ENCODE results near the gene CELA3A.

GRCh38 chr1:22040286-22040623, 38.8 kb downstream of the CELA3A start:
- no peak for TF ChIP-seq POLR2A (IDR thresholded peaks at IDR 0.05; ENCODE audit: insufficient read depth in 1 of 2, low read depth in 2 of 2, low read length in 2 of 2)
- TF ChIP-seq, protein P1, sequence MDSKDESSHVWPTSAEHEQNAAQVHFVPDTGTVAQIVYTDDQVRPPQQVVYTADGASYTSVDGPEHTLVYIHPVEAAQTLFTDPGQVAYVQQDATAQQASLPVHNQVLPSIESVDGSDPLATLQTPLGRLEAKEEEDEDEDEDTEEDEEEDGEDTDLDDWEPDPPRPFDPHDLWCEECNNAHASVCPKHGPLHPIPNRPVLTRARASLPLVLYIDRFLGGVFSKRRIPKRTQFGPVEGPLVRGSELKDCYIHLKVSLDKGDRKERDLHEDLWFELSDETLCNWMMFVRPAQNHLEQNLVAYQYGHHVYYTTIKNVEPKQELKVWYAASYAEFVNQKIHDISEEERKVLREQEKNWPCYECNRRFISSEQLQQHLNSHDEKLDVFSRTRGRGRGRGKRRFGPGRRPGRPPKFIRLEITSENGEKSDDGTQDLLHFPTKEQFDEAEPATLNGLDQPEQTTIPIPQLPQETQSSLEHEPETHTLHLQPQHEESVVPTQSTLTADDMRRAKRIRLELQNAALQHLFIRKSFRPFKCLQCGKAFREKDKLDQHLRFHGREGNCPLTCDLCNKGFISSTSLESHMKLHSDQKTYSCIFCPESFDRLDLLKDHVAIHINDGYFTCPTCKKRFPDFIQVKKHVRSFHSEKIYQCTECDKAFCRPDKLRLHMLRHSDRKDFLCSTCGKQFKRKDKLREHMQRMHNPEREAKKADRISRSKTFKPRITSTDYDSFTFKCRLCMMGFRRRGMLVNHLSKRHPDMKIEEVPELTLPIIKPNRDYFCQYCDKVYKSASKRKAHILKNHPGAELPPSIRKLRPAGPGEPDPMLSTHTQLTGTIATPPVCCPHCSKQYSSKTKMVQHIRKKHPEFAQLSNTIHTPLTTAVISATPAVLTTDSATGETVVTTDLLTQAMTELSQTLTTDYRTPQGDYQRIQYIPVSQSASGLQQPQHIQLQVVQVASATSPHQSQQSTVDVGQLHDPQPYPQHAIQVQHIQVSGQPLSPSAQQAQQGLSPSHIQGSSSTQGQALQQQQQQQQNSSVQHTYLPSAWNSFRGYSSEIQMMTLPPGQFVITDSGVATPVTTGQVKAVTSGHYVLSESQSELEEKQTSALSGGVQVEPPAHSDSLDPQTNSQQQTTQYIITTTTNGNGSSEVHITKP (CRISPR knock-in tag; IDR thresholded peaks at IDR 0.05; ENCODE audit: low read depth): no peak
- TF ChIP-seq ASH2L (IDR thresholded peaks at IDR 0.05; ENCODE audit: insufficient read length, low read depth, low read length): no peak
- TF ChIP-seq, protein P2, sequence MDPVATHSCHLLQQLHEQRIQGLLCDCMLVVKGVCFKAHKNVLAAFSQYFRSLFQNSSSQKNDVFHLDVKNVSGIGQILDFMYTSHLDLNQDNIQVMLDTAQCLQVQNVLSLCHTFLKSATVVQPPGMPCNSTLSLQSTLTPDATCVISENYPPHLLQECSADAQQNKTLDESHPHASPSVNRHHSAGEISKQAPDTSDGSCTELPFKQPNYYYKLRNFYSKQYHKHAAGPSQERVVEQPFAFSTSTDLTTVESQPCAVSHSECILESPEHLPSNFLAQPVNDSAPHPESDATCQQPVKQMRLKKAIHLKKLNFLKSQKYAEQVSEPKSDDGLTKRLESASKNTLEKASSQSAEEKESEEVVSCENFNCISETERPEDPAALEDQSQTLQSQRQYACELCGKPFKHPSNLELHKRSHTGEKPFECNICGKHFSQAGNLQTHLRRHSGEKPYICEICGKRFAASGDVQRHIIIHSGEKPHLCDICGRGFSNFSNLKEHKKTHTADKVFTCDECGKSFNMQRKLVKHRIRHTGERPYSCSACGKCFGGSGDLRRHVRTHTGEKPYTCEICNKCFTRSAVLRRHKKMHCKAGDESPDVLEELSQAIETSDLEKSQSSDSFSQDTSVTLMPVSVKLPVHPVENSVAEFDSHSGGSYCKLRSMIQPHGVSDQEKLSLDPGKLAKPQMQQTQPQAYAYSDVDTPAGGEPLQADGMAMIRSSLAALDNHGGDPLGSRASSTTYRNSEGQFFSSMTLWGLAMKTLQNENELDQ (CRISPR knock-in tag; IDR thresholded peaks at IDR 0.05; ENCODE audit: borderline replicate concordance): no peak
